HepG2 (cell line): ENCODE results near the gene JAGN1. TPM values are rescaled to one million over a fixed set of nuclear protein-coding genes. Genes with fewer than 3 reads are reported as not detected.

Experiments used
- ATM ChIP-seq: fragments of 450-650 bp; IDR thresholded peaks from 2 replicates; pipeline ENCODE4 v1.7.1; 2017; ENCODE audit warnings: mild to moderate bottlenecking, borderline replicate concordance
- BRCA1 ChIP-seq: sonication (generic); formaldehyde crosslinking; IDR thresholded peaks from 2 replicates; pipeline ENCODE4 v1.4.0; 2020; ENCODE audit warnings: missing genetic modification reagents
- CBFB ChIP-seq: sonication (generic); formaldehyde crosslinking; IDR thresholded peaks from 2 replicates; pipeline ENCODE4 v1.4.0; 2020; ENCODE audit warnings: missing genetic modification reagents
- ELF4 ChIP-seq: sonication (generic); formaldehyde crosslinking; IDR thresholded peaks from 2 replicates; pipeline ENCODE4 v1.5.0; 2020; ENCODE audit warnings: missing genetic modification reagents, mild to moderate bottlenecking, moderate library complexity, borderline replicate concordance
- HHEX ChIP-seq: IDR thresholded peaks from 2 replicates; pipeline ENCODE4 v1.6.1; 2016; ENCODE audit warnings: control low read depth
- HOXA5 ChIP-seq: sonication (generic); formaldehyde crosslinking; IDR thresholded peaks from 2 replicates; pipeline ENCODE4 v1.4.0; 2020; ENCODE audit warnings: missing genetic modification reagents
- KLF6 ChIP-seq: IDR thresholded peaks from 2 replicates; pipeline ENCODE4 v1.8.0; 2016; ENCODE audit warnings: missing biosample characterization, missing genetic modification reagents
- MED13 ChIP-seq: sonication (generic); formaldehyde crosslinking; IDR thresholded peaks from 2 replicates; pipeline ENCODE4 v1.5.0; 2020; ENCODE audit warnings: missing genetic modification reagents
- MXI1 ChIP-seq: IDR thresholded peaks from 3 replicates; pipeline ENCODE4 v1.6.1; 2012; ENCODE audit warnings: low read depth, low read length, inconsistent platforms, borderline replicate concordance
- NFIC ChIP-seq: IDR thresholded peaks from 2 replicates; pipeline ENCODE4 v1.6.1; 2012; ENCODE audit warnings: mild to moderate bottlenecking, low read length, inconsistent platforms
- PHF21A ChIP-seq: sonication (generic); formaldehyde crosslinking; IDR thresholded peaks from 2 replicates; pipeline ENCODE4 v1.5.0; 2020; ENCODE audit warnings: mild to moderate bottlenecking, missing genetic modification reagents
- RELA ChIP-seq: sonication (generic); formaldehyde crosslinking; IDR thresholded peaks from 2 replicates; pipeline ENCODE4 v1.4.0; 2020; ENCODE audit warnings: missing genetic modification reagents
- RFX3 ChIP-seq: IDR thresholded peaks from 2 replicates; pipeline ENCODE4 v1.6.1; 2016; ENCODE audit warnings: missing biosample characterization, missing genetic modification reagents
- SIN3A ChIP-seq: IDR thresholded peaks from 2 replicates; pipeline ENCODE4 v1.6.1; 2011; ENCODE audit warnings: low read depth, mild to moderate bottlenecking, control low read depth, low read length, borderline replicate concordance
- SNAI1 ChIP-seq: sonication (generic); formaldehyde crosslinking; IDR thresholded peaks from 2 replicates; pipeline ENCODE4 v1.5.0; 2020; ENCODE audit warnings: mild to moderate bottlenecking, missing genetic modification reagents, borderline replicate concordance
- SOX5 ChIP-seq: IDR thresholded peaks from 2 replicates; pipeline ENCODE4 v1.6.1; 2016; ENCODE audit warnings: borderline replicate concordance
- TBX3 ChIP-seq: fragments of 450-650 bp; IDR thresholded peaks from 2 replicates; pipeline ENCODE4 v1.6.1; 2017; ENCODE audit warnings: antibody characterized with exemption, mild to moderate bottlenecking, inconsistent platforms, borderline replicate concordance
- THAP8 ChIP-seq: sonication (generic); formaldehyde crosslinking; IDR thresholded peaks from 2 replicates; pipeline ENCODE4 v1.5.1; 2020; ENCODE audit warnings: missing genetic modification reagents, mild to moderate bottlenecking, borderline replicate concordance
- TP53 ChIP-seq: sonication (generic); formaldehyde crosslinking; conservative IDR thresholded peaks from 2 replicates; pipeline ENCODE4 v1.4.0; 2020; ENCODE audit warnings: missing genetic modification reagents
- XBP1 ChIP-seq: sonication (generic); formaldehyde crosslinking; IDR thresholded peaks from 2 replicates; pipeline ENCODE4 v1.5.0; 2020; ENCODE audit warnings: missing genetic modification reagents
- ZBTB42 ChIP-seq: sonication (generic); formaldehyde crosslinking; IDR thresholded peaks from 2 replicates; pipeline ENCODE4 v1.5.0; 2020; ENCODE audit warnings: mild to moderate bottlenecking, missing genetic modification reagents
- ZBTB8A ChIP-seq: sonication (generic); formaldehyde crosslinking; IDR thresholded peaks from 2 replicates; pipeline ENCODE4 v1.4.0; 2020; ENCODE audit warnings: mild to moderate bottlenecking, low read depth, missing genetic modification reagents, borderline replicate concordance
- ZFP36L2 ChIP-seq: sonication (generic); formaldehyde crosslinking; IDR thresholded peaks from 2 replicates; pipeline ENCODE4 v1.4.0; 2020; ENCODE audit warnings: missing genetic modification reagents
- ZKSCAN8 ChIP-seq: IDR thresholded peaks from 2 replicates; pipeline ENCODE4 v1.6.1; 2016; ENCODE audit warnings: borderline replicate concordance, missing genetic modification reagents, missing compliant biosample characterization
- ZMYM4 ChIP-seq: sonication (generic); formaldehyde crosslinking; IDR thresholded peaks from 2 replicates; pipeline ENCODE4 v1.8.1; 2023; ENCODE audit warnings: mild to moderate bottlenecking, missing genetic modification reagents
- ZNF354B ChIP-seq: sonication (generic); formaldehyde crosslinking; IDR thresholded peaks from 2 replicates; pipeline ENCODE4 v1.8.0; 2022; ENCODE audit warnings: mild to moderate bottlenecking, missing genetic modification reagents
- ZNF510 ChIP-seq: sonication (generic); formaldehyde crosslinking; IDR thresholded peaks from 2 replicates; pipeline ENCODE4 v1.4.0; 2020; ENCODE audit warnings: low read depth, mild to moderate bottlenecking, missing genetic modification reagents
- ZNF512 ChIP-seq: sonication (generic); formaldehyde crosslinking; IDR thresholded peaks from 2 replicates; pipeline ENCODE4 v1.4.0; 2020; ENCODE audit warnings: mild to moderate bottlenecking, missing genetic modification reagents
- ZNF530 ChIP-seq: sonication (generic); formaldehyde crosslinking; IDR thresholded peaks from 2 replicates; pipeline ENCODE4 v1.5.0; 2020; ENCODE audit warnings: low read depth, mild to moderate bottlenecking, missing genetic modification reagents
- ZNF614 ChIP-seq: IDR thresholded peaks from 2 replicates; pipeline ENCODE4 v1.6.1; 2018; ENCODE audit warnings: missing biosample characterization, missing genetic modification reagents, inconsistent platforms, borderline replicate concordance
- ZNF782 ChIP-seq: sonication (generic); formaldehyde crosslinking; IDR thresholded peaks from 2 replicates; pipeline ENCODE4 v1.4.0; 2020; ENCODE audit warnings: missing genetic modification reagents, mild to moderate bottlenecking, borderline replicate concordance
- polyA plus RNA-seq, 8 experiments: library from polyadenylated mRNA; depleted of rRNA in 3 of 8; stranded (reverse) in 7 of 8; unstranded in 1 of 8; fragments of >200 nt; fragmentation: Illumina TruSeq in 4 of 8; extraction: Trizol in 4 of 8; gene quantifications; 2 replicates each; pipeline versions ENCODE4 v1.2.1 to v1.2.3, GENCODE V29; 2011 to 2016; ENCODE audit warnings: low read depth in 4 of 8, missing spikeins in 1 of 8, mixed read lengths in 1 of 8; ENCODE audit not compliant: insufficient read depth in 1 of 8
- total RNA-seq, 5 experiments: library from RNA; depleted of rRNA; stranded (reverse); fragments of >200 nt; fragmentation: Illumina TruSeq; extraction: Trizol; gene quantifications; 2 replicates each; pipeline ENCODE4 v1.2.3, GENCODE V29; 2016; ENCODE audit warnings: low read depth in 1 of 5

JAGN1 gene
- total and polyA plus RNA-seq, 2 of the 13 experiments (the other 11 are each of a cell fraction or from before 2014, with no cell fraction given): 49.9 to 50.9 TPM

GRCh38 chr3:9897408-9898372 is 7.3 kb downstream of the JAGN1 start (continued):
- TF ChIP-seq MXI1: peak; percentile 76; the same call in 2 of the 3 replicates
- no peak for TF ChIP-seq ZNF354B (CRISPR knock-in tag)
- TF ChIP-seq TBX3: peak; percentile 9; the same call in 1 of the 2 replicates
- no peak for TF ChIP-seq RELA
- TF ChIP-seq THAP8 (CRISPR knock-in tag): no peak
- TF ChIP-seq SNAI1 (CRISPR knock-in tag): peak; percentile 71; the same call in 1 of the 2 replicates
- TF ChIP-seq TP53: no peak
- TF ChIP-seq HOXA5 (CRISPR knock-in tag): peak; percentile 71
- 0 out of 2 replicates have a peak, but pooled peaks have one; percentile 13 for TF ChIP-seq ZFP36L2 (CRISPR knock-in tag)
- no peak for TF ChIP-seq BRCA1 (CRISPR knock-in tag)
- TF ChIP-seq ZMYM4 (CRISPR knock-in tag): peak; percentile 69
- peak; percentile 40; the same call in 1 of the 2 replicates for TF ChIP-seq CBFB (CRISPR knock-in tag)
- TF ChIP-seq ZBTB8A (CRISPR knock-in tag): no peak; the same call in 1 of the 2 replicates
- TF ChIP-seq ZKSCAN8: no peak
- peak; percentile 41 for TF ChIP-seq SOX5 (CRISPR knock-in tag)
- TF ChIP-seq ZBTB42 (CRISPR knock-in tag): no peak
- no peak for TF ChIP-seq HHEX
- 0 out of 2 replicates have a peak, but pooled peaks have one; percentile 18 for TF ChIP-seq KLF6 (CRISPR knock-in tag)
- TF ChIP-seq ZNF614 (CRISPR knock-in tag): peak; percentile 41; the same call in 1 of the 2 replicates
- TF ChIP-seq MED13 (CRISPR knock-in tag): no peak
- peak; percentile 57; the same call in 1 of the 2 replicates for TF ChIP-seq SIN3A
- 0 out of 2 replicates have a peak, but pooled peaks have one; percentile 27 for TF ChIP-seq ZNF510 (CRISPR knock-in tag)
- TF ChIP-seq ZNF512 (CRISPR knock-in tag): no peak
- TF ChIP-seq PHF21A (CRISPR knock-in tag): peak; percentile 40
- TF ChIP-seq ELF4 (CRISPR knock-in tag): 0 out of 2 replicates have a peak, but pooled peaks have one; percentile 41
- TF ChIP-seq ATM: no peak
- TF ChIP-seq ZNF530: no peak
- TF ChIP-seq ZNF782: peak; percentile 60; the same call in 1 of the 2 replicates
- TF ChIP-seq NFIC: peak; percentile 55
- TF ChIP-seq RFX3 (CRISPR knock-in tag): no peak
- TF ChIP-seq XBP1: no peak
